HL-60/S4 treated with phorbol 12-myristate 13-acetate at 8.2 ng/mL for 4 days and 3 days (cell line): ENCODE data around the gene ZNF691.
"Not testable (repeated sequence)": the region's sequence is repeated elsewhere in the genome, so short reads cannot be mapped to it uniquely, and the experiment has no call there.

Source experiments
- in situ Hi-C: fragments of 300-500 bp; cut with MboI; formaldehyde crosslinking; loops from 2 replicates; pipeline ENCODE4 v1.15.0; 2022; ENCODE audit warnings: low sequenced_read_pairs

The ZNF691 gene

GRCh38 chr1:42853116-42853884 is 6.9 kb downstream of the ZNF691 start:
- in situ Hi-C loops, result no loop called here

GRCh38 chr1:42856554-42856953 is 10.1 kb downstream of the ZNF691 start:
- in situ Hi-C loops, result not testable (repeated sequence)

- in situ Hi-C loops, result not testable (repeated sequence)
These were observed 13.0 kb downstream of the ZNF691 start for GRCh38 chr1:42859366-42859765.

GRCh38 chr1:42860339-42861013 is 14.1 kb downstream of the ZNF691 start:
- in situ Hi-C loops, result no loop called here

GRCh38 chr1:42861014-42861399 is 14.6 kb downstream of the ZNF691 start:
- in situ Hi-C loops, result no loop called here

GRCh38 chr1:42866549-42866948 is 20.1 kb downstream of the ZNF691 start:
- in situ Hi-C loops, result no loop called here

GRCh38 chr1:42868466-42868865 is 22.1 kb downstream of the ZNF691 start:
- in situ Hi-C loops, result not testable (repeated sequence)

- in situ Hi-C loops, result not testable (repeated sequence)
These were observed 22.8 kb downstream of the ZNF691 start for GRCh38 chr1:42869254-42869653.

- in situ Hi-C loops, result not testable (repeated sequence)
These were observed 23.3 kb downstream of the ZNF691 start for GRCh38 chr1:42869751-42870150.

GRCh38 chr1:42873108-42873507 is 26.7 kb downstream of the ZNF691 start:
- in situ Hi-C loops, result not testable (repeated sequence)

- in situ Hi-C loops, result no loop called here
These were observed 27.3 kb downstream of the ZNF691 start for GRCh38 chr1:42873670-42874069.

- in situ Hi-C loops, result no loop called here
These were observed 29.6 kb downstream of the ZNF691 start for GRCh38 chr1:42876009-42876408.

- in situ Hi-C loops, result no loop called here
These were observed 31.0 kb downstream of the ZNF691 start for GRCh38 chr1:42877380-42877779.

GRCh38 chr1:42880384-42880783 is 34.0 kb downstream of the ZNF691 start:
- in situ Hi-C loops, result no loop called here

- in situ Hi-C loops, result no loop called here
These were observed 39.8 kb downstream of the ZNF691 start for GRCh38 chr1:42886046-42886739.

GRCh38 chr1:42886800-42887199 is 40.4 kb downstream of the ZNF691 start:
- in situ Hi-C loops, result no loop called here

GRCh38 chr1:42887366-42887765 is 41.0 kb downstream of the ZNF691 start:
- in situ Hi-C loops, result no loop called here

GRCh38 chr1:42888013-42888633 is 41.7 kb downstream of the ZNF691 start:
- in situ Hi-C loops, result no loop called here

GRCh38 chr1:42889264-42889663 is 42.9 kb downstream of the ZNF691 start:
- in situ Hi-C loops, result no loop called here

- in situ Hi-C loops, result no loop called here
These were observed 45.2 kb downstream of the ZNF691 start for GRCh38 chr1:42891465-42892138.

GRCh38 chr1:42899960-42900359 is 53.5 kb downstream of the ZNF691 start:
- in situ Hi-C loops, result not testable (repeated sequence)
